HCT116 (cell line): ENCODE measurements around the gene WDR90.

Source experiments
- ELF1 ChIP-seq: IDR thresholded peaks from 2 replicates; pipeline ENCODE4 v1.6.1; 2012; ENCODE audit warnings: low read depth, borderline replicate concordance
- EZH2 ChIP-seq: fragments of 200-600 bp; sonication (generic); IDR thresholded peaks from 2 replicates; pipeline ENCODE4 v1.6.1; 2017; ENCODE audit warnings: antibody characterized with exemption, mixed run types
- JUND ChIP-seq: IDR thresholded peaks from 2 replicates; pipeline ENCODE4 v1.6.1; 2012
- POLR2A ChIP-seq: IDR thresholded peaks from 2 replicates; pipeline ENCODE4 v1.7.0; 2011; ENCODE audit warnings: borderline replicate concordance; ENCODE audit not compliant: insufficient read depth, insufficient read length; ENCODE audit errors: extremely low read depth
- POLR2AphosphoS5 ChIP-seq: IDR thresholded peaks from 2 replicates; pipeline ENCODE4 v1.6.1; 2011; ENCODE audit warnings: mild to moderate bottlenecking, low read depth, low read length, moderate library complexity
- RAD21 ChIP-seq: IDR thresholded peaks from 2 replicates; pipeline ENCODE4 v1.6.1; 2012; ENCODE audit warnings: low read depth, mild to moderate bottlenecking
- REST ChIP-seq: IDR thresholded peaks from 2 replicates; pipeline ENCODE4 v1.6.1; 2012; ENCODE audit warnings: low read depth
- TCF7L2 ChIP-seq: IDR thresholded peaks from 2 replicates; pipeline ENCODE4 v1.7.0; 2011; ENCODE audit warnings: borderline replicate concordance, inconsistent platforms; ENCODE audit not compliant: insufficient read depth, insufficient read length; ENCODE audit errors: extremely low read depth
- ZNF274 ChIP-seq: fragments of 200-500 bp; sonication (Bioruptor generic); IDR thresholded peaks from 2 replicates; pipeline ENCODE4 v1.6.1; 2014; ENCODE audit warnings: mild to moderate bottlenecking, low read depth, low read length, inconsistent platforms
- TF ChIP-seq, protein P1 (sequence below), 3 experiments: fragments of 200-600 bp in 1 of 3; sonication (generic) in 1 of 3; IDR thresholded peaks in 2 of 3; conservative IDR thresholded peaks in 1 of 3; 2 replicates each; pipeline ENCODE4 v1.5.1; 2012 to 2017; ENCODE audit warnings: low read depth in 2 of 3, low read length in 2 of 3, antibody characterized with exemption in 1 of 3, borderline replicate concordance in 1 of 3, control low read depth in 1 of 3, mild to moderate bottlenecking in 1 of 3, mixed read lengths in 1 of 3, mixed run types in 1 of 3, moderate library complexity in 1 of 3; ENCODE audit not compliant: insufficient read depth in 1 of 3
- TF ChIP-seq, protein P2 (sequence below): IDR thresholded peaks from 2 replicates; pipeline ENCODE4 v1.6.1; 2012

DNA sequence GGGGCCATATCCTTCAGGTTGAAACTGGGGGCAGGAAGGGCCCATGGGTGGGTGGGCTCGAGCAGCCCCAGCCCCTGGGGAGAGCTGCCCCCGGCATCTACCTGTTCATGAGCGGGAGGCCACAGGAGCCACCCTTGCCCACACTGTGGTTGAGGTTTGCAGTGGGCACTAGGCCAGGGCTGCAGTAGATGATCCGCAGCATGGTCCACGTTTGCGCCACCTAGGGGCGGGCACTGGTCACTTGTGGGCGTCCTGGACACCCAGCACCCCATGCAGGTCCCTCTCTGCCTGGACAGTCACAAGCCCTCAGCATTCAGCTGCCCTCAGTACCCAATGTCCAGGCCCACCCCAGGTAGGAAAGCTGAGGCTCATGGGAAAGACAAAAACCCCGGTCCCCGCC, 36.8 kb downstream of the WDR90 start:
- TF ChIP-seq, protein P1, sequence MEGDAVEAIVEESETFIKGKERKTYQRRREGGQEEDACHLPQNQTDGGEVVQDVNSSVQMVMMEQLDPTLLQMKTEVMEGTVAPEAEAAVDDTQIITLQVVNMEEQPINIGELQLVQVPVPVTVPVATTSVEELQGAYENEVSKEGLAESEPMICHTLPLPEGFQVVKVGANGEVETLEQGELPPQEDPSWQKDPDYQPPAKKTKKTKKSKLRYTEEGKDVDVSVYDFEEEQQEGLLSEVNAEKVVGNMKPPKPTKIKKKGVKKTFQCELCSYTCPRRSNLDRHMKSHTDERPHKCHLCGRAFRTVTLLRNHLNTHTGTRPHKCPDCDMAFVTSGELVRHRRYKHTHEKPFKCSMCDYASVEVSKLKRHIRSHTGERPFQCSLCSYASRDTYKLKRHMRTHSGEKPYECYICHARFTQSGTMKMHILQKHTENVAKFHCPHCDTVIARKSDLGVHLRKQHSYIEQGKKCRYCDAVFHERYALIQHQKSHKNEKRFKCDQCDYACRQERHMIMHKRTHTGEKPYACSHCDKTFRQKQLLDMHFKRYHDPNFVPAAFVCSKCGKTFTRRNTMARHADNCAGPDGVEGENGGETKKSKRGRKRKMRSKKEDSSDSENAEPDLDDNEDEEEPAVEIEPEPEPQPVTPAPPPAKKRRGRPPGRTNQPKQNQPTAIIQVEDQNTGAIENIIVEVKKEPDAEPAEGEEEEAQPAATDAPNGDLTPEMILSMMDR (IDR thresholded peaks at IDR 0.05 in 2 of 3, conservative IDR thresholded peaks at IDR 0.05 in 1 of 3; ENCODE audit: borderline replicate concordance in 1 of 3, insufficient read depth in 1 of 3, low read depth in 2 of 3, low read length in 2 of 3) = peak in 2 of 3 experiments; percentile 69 to 88; a peak in 4 of 6 replicates
- TF ChIP-seq RAD21 (no peak), POLR2A (no peak), POLR2AphosphoS5 (peak; percentile 32; the same call in 1 of the 2 replicates), TCF7L2 (no peak), REST (no peak), JUND (no peak), ELF1 (no peak), EZH2 (no peak), ZNF274 (no peak)
- TF ChIP-seq, protein P2, sequence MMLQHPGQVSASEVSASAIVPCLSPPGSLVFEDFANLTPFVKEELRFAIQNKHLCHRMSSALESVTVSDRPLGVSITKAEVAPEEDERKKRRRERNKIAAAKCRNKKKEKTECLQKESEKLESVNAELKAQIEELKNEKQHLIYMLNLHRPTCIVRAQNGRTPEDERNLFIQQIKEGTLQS = no peak
